ENCODE measurements around the gene BANK1.

DNA sequence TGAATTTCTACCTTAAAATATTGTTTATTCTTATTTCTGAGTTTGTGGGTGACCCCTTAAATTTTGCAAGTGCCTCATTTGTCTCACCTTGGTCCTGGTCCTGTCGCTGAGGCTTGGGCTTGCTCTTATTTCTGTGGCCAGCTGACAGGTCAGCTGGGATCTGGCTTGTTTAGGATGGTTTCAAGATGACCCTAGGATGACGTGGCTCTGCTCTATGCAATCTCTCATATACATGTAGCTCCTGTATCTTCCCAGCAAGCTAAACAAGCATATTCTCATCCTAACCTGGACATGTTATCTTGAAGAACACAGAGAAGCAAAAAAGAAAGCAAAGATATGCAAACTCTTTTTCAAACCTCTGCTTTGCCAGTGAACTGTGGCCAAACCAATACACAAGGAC is 158.4 kb downstream of the BANK1 start:
- TF ChIP-seq, protein P1, sequence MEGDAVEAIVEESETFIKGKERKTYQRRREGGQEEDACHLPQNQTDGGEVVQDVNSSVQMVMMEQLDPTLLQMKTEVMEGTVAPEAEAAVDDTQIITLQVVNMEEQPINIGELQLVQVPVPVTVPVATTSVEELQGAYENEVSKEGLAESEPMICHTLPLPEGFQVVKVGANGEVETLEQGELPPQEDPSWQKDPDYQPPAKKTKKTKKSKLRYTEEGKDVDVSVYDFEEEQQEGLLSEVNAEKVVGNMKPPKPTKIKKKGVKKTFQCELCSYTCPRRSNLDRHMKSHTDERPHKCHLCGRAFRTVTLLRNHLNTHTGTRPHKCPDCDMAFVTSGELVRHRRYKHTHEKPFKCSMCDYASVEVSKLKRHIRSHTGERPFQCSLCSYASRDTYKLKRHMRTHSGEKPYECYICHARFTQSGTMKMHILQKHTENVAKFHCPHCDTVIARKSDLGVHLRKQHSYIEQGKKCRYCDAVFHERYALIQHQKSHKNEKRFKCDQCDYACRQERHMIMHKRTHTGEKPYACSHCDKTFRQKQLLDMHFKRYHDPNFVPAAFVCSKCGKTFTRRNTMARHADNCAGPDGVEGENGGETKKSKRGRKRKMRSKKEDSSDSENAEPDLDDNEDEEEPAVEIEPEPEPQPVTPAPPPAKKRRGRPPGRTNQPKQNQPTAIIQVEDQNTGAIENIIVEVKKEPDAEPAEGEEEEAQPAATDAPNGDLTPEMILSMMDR (IDR thresholded peaks at IDR 0.05) = no peak
- TF ChIP-seq POLR2A (IDR thresholded peaks at IDR 0.05) (no peak), POLR2AphosphoS5 (IDR thresholded peaks at IDR 0.05) (no peak)

All from transverse colon (tissue), 4 donors.